Activated CD4-positive, alpha-beta T cell treated with anti-CD3 and anti-CD28 coated beads, Interleukin-10, Interleukin-2, amounts not matched to agents 100 ng/mL and 50 ng/mL, durations not matched to agents 16 hours and 8 hours (primary cell): ENCODE data around the gene PCDHGA1.
"Not testable (repeated sequence)": the region's sequence is repeated elsewhere in the genome, so short reads cannot be mapped to it uniquely, and the experiment has no call there.

ENCODE experiments used
- DNase-seq: peaks from one replicate; pipeline ENCODE4 v3.0.0-alpha.2; 2020

The PCDHGA1 gene

DNA sequence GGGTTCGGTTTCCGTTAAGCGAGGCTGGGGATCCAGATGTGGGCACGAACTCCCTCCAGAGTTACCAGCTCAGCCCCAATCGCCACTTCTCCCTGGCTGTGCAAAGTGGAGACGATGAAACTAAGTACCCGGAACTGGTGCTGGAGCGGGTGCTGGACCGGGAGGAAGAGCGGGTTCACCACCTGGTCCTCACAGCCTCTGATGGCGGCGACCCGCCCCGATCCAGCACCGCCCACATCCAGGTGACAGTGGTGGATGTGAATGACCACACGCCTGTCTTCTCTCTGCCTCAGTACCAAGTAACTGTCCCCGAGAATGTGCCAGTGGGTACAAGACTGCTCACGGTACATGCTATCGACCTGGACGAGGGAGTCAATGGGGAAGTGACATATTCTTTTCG is 53.0 kb downstream of the PCDHGA1 start:
- DNase-seq, result no peak

DNA sequence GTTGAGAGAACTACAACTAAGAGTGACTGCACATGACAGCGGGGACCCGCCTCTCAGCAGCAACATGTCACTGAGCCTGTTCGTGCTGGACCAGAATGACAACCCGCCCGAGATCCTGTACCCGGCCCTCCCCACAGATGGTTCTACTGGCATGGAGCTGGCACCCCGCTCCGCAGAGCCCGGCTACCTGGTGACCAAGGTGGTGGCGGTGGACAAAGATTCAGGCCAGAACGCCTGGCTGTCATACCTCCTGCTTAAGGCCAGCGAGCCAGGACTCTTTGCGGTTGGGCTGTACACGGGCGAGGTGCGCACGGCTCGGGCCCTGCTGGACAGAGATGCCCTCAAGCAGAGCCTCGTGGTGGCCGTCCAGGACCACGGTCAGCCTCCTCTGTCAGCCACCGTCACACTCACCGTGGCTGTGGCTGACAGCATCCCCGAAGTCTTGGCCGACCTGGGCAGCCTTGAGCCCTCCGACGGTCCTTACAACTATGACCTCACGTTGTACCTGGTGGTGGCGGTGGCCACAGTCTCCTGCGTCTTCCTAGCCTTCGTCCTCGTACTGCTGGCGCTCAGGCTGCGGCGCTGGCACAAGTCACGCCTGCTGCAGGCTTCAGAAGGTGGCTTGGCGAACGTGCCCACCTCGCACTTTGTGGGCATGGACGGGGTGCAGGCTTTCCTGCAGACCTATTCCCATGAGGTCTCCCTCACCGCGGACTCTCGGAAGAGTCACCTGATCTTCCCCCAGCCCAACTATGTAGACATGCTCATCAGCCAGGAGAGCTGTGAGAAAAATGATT is 54.4 kb downstream of the PCDHGA1 start:
- DNase-seq, result no peak

DNA sequence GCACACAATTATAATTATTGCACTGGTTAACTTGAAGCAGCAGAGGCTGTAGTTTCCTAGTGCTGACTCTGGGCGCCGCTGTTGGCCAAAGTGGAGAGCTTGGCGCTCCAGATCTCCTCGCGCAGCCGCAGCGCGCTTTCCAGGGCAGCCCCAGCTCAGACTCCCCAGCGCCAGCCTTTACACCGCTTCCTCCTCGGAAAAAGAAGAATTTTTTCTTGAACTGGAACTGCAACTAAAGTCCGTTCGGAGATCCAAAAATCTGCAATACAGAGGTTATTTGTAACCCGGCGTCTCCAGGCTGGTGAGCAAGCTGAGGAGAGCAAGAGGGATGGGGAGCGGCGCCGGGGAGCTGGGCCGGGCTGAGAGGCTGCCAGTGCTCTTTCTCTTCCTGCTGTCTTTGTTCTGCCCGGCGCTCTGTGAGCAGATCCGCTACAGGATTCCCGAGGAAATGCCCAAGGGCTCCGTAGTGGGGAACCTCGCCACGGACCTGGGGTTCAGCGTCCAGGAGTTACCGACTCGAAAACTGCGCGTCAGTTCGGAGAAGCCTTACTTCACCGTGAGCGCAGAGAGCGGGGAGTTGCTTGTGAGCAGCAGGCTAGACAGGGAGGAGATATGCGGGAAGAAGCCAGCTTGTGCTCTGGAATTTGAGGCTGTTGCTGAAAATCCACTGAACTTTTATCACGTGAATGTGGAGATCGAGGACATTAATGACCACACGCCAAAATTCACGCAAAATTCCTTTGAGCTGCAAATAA is 57.4 kb downstream of the PCDHGA1 start, which contains the start of gene PCDHGB4:
Gene PCDHGB4 (plus strand): TSS at position 142 of the 755 bp plus-strand sequence. CDS start 187 bp downstream, at position 329.
- DNase-seq, result peak; percentile 40

DNA sequence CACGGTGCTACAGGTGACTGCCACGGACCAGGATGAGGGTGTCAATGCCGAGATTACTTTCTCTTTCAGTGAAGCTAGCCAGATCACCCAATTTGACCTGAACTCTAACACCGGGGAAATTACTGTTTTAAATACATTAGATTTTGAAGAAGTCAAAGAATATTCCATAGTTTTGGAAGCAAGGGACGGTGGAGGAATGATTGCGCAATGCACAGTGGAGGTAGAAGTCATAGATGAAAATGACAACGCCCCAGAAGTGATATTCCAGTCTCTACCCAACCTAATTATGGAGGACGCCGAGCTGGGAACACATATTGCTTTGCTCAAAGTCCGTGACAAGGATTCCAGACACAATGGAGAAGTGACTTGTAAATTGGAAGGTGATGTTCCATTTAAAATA is 58.3 kb downstream of the PCDHGA1 start:
- DNase-seq, result no peak

DNA sequence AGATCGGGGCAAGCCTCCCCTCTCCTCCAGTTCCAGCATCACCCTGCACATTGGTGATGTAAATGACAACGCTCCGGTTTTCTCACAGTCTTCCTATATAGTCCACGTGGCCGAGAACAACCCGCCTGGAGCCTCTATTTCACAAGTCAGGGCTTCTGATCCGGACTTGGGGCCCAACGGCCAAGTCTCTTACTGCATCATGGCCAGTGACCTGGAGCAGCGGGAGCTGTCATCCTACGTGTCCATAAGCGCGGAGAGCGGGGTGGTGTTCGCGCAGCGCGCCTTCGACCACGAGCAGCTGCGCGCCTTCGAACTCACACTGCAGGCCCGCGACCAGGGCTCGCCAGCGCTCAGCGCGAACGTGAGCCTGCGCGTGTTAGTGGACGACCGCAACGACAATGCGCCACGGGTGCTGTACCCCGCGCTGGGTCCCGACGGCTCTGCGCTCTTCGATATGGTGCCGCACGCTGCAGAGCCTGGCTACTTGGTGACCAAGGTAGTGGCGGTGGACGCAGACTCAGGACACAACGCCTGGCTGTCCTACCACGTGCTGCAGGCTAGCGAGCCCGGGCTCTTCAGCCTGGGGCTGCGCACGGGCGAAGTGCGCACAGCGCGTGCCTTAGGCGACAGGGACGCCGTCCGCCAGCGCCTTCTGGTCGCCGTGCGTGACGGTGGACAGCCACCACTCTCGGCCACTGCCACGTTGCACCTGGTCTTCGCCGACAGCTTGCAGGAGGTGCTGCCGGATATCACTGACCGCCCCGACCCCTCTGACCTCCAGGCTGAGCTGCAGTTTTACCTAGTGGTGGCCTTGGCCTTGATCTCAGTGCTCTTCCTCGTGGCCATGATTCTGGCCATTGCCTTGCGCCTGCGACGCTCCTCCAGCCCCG is 59.1 kb downstream of the PCDHGA1 start:
- no peak for DNase-seq

DNA sequence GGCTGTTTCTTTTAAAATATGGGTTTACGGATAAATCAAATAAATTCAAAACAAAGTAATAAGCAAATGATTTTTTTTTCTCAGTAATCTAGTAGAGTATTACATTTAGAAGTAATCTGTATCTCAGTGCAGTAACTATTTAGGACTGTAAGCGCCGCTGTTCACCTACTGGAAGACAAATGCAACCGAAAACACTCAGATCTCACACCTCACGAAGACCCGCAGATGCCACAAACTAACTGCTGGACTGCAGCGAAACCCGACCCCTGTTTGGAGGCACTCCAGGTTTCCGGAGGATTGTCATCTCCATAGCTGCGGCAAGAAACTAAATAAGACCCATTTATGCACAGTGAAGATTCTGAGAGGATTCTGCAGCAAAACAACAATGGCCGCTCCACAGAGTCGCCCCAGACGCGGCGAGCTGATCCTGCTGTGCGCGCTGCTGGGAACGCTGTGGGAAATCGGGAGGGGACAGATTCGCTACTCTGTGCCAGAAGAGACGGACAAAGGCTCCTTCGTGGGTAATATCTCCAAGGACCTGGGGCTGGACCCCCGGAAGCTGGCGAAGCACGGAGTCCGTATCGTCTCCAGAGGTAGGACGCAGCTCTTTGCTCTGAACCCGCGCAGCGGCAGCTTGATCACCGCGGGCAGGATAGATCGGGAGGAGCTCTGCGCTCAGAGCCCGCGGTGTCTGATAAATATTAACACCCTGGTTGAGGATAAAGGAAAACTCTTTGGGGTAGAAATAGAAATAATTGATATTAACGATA is 62.3 kb downstream of the PCDHGA1 start, which contains the start of gene PCDHGA8:
Gene PCDHGA8 (plus strand): TSS at position 205 of the 770 bp plus-strand sequence. CDS start 181 bp downstream, at position 386.
- DNase-seq, result no peak

DNA sequence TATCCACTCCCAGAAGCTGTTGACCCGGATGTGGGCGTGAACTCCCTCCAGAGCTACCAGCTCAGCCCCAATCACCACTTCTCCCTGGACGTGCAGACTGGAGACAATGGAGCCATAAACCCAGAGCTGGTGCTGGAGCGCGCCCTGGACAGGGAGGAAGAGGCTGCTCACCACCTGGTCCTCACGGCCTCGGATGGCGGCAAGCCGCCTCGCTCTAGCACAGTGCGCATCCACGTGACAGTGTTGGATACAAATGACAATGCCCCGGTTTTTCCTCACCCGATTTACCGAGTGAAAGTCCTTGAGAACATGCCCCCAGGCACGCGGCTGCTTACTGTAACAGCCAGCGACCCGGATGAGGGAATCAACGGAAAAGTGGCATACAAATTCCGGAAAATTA is 63.0 kb downstream of the PCDHGA1 start:
- no peak for DNase-seq

DNA sequence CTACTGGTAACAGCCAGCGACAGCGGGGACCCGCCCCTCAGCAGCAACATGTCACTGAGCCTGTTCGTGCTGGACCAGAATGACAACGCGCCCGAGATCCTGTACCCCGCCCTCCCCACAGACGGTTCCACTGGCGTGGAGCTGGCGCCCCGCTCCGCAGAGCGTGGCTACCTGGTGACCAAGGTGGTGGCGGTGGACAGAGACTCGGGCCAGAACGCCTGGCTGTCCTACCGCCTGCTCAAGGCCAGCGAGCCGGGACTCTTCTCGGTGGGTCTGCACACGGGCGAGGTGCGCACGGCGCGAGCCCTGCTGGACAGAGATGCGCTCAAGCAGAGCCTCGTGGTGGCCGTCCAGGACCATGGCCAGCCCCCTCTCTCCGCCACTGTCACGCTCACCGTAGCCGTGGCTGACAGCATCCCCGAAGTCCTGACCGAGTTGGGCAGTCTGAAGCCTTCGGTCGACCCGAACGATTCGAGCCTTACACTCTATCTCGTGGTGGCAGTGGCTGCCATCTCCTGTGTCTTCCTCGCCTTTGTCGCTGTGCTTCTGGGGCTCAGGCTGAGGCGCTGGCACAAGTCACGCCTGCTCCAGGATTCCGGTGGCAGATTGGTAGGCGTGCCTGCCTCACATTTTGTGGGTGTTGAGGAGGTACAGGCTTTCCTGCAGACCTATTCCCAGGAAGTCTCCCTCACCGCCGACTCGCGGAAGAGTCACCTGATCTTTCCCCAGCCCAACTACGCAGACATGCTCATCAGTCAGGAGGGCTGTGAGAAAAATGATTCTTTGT is 64.3 kb downstream of the PCDHGA1 start:
- not testable (repeated sequence) for DNase-seq

DNA sequence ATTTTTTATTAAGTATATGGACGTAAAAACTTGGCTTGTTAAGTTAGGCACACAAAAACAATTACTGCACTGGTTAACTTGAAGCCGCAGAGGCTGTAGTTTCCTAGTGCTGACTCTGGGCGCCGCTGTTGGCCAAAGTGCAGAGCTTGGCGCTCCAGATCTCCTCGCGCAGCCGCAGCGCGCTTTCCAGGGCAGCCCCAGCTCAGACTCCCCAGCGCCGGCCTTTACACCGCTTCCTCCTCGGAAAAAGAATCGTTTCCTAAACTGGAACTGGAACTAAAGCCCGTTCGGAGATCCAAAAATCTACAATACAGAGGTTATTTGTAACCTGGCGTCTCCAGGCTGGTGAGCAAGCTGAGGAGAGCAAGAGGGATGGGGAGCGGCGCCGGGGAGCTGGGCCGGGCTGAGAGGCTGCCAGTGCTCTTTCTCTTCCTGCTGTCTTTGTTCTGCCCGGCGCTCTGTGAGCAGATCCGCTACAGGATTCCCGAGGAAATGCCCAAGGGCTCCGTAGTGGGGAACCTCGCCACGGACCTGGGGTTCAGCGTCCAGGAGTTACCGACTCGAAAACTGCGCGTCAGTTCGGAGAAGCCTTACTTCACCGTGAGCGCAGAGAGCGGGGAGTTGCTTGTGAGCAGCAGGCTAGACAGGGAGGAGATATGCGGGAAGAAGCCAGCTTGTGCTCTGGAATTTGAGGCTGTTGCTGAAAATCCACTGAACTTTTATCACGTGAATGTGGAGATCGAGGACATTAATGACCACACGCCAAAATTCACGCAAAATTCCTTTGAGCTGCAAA is 67.6 kb downstream of the PCDHGA1 start, which contains the start of gene PCDHGB5:
Gene PCDHGB5 (plus strand): TSS at position 192 of the 796 bp plus-strand sequence. CDS start 181 bp downstream, at position 373.
- peak; percentile 52 for DNase-seq

DNA sequence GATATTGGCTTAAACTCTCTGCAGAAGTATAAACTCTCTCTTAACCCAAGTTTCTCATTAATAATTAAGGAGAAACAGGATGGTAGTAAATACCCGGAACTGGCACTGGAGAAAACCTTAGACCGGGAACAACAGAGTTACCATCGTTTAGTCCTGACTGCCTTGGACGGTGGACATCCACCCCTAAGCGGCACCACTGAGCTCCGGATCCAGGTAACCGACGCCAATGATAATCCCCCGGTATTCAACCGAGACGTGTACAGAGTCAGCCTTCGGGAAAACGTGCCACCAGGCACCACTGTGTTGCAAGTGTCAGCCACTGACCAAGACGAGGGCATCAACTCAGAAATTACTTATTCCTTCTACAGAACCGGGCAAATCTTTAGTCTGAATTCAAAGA is 68.3 kb downstream of the PCDHGA1 start:
- no peak for DNase-seq

DNA sequence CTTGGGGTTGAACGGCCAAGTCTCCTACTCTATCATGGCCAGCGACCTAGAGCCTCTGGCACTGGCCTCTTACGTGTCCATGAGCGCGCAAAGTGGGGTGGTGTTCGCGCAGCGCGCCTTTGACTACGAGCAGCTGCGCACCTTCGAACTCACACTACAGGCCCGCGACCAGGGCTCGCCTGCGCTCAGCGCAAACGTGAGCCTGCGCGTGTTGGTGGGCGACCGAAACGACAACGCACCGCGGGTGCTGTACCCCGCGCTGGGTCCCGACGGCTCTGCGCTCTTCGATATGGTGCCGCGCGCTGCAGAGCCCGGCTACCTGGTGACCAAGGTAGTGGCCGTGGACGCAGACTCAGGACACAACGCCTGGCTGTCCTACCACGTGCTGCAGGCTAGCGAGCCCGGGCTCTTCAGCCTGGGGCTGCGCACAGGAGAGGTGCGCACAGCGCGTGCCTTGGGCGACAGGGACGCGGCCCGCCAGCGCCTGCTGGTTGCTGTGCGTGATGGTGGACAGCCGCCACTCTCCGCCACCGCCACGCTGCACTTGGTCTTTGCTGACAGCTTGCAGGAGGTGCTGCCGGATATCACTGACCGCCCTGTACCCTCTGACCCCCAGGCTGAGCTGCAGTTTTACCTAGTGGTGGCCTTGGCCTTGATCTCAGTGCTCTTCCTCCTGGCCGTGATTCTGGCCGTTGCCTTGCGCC is 69.4 kb downstream of the PCDHGA1 start:
- no peak for DNase-seq

DNA sequence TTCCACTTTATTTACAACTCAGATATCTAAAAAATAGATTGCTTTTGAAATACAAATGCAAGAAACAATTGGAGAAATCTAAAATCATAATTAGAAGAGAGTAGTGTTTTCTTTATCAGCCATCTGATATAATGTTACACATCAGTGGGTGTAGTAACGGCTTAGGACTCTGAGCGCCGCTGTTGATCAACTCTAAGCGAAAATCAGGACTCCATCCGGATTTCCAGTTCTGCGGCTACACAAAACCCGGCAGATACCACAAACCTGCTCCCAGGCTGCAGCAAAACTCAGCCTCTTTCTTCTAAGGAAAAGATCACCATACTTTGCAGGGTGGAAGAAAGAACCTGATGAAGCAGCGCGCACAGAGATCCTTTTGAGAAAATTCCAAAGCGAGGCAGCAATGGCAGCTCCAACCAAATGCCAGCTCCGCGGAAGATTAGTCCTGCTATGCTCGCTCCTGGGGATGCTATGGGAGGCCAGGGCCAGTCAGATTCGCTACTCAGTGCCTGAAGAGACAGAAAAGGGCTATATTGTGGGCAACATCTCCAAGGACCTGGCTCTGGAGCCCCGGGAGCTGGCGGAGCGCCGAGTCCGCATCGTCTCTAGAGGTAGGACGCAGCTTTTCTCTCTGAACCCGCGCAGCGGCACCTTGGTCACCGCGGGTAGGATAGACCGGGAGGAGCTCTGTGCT is 72.4 kb downstream of the PCDHGA1 start, which contains the start of gene PCDHGA9:
Gene PCDHGA9 (plus strand): TSS at position 226 of the 691 bp plus-strand sequence. CDS start 175 bp downstream, at position 401.
- no peak for DNase-seq

DNA sequence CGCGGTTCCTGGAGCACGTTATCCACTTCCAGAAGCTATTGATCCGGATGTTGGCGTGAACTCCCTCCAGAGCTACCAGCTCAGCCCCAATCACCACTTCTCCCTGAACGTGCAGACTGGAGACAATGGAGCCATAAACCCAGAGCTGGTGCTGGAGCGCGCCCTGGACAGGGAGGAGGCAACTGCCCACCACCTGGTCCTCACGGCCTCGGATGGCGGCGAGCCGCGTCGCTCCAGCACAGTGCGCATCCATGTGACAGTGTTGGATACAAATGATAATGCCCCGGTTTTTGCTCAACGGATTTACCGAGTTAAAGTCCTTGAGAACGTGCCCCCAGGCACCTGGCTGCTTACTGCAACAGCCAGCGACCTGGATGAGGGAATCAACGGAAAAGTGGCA is 73.1 kb downstream of the PCDHGA1 start:
- DNase-seq, result no peak

DNA sequence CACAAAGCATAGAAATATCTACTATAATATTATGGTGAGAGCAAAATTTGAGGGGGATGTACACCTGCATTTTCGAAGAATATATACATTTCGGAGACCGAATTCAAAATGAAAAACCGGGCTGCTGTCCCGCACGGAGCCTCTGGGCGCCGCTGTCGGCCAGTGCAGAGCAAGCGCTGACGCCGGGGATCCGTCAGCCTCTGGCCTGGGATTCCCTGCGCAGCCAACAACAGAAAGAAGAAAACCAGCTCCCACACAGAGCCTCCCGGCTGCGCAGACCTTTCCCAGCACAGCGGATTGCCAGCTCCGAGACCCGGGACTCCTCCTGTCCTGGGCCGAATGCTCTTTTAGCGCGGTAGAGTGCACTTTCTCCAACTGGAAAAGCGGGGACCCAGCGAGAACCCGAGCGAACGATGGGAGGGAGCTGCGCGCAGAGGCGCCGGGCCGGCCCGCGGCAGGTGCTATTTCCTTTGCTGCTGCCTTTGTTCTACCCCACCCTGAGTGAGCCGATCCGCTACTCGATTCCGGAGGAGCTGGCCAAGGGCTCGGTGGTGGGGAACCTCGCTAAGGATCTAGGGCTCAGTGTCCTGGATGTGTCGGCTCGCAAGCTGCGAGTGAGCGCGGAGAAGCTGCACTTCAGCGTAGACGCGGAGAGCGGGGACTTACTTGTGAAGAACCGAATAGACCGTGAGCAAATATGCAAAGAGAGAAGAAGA is 77.6 kb downstream of the PCDHGA1 start, which contains the start of gene PCDHGB6:
Gene PCDHGB6 (plus strand): TSS at position 232 of the 716 bp plus-strand sequence. CDS start 182 bp downstream, at position 414.
- peak; percentile 36 for DNase-seq

DNA sequence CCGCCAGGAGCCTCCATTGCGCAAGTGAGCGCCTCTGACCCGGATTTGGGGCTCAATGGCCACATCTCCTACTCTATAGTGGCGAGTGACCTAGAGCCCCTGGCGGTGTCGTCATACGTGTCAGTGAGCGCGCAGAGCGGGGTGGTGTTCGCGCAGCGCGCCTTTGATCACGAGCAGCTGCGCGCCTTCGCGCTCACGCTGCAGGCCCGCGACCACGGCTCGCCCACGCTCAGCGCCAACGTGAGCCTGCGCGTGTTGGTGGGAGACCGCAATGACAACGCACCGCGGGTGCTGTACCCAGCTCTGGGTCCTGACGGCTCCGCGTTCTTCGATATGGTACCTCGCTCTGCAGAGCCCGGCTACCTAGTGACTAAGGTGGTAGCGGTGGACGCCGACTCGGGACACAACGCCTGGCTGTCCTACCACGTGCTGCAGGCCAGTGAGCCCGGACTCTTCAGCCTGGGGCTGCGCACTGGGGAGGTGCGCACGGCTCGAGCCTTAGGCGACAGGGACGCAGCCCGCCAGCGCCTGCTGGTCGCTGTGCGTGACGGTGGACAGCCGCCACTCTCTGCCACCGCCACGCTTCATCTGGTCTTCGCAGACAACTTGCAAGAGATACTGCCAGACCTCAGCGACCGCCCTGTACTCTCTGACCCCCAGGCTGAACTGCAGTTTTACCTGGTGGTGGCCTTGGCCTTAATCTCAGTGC is 79.4 kb downstream of the PCDHGA1 start:
- no peak for DNase-seq

DNA sequence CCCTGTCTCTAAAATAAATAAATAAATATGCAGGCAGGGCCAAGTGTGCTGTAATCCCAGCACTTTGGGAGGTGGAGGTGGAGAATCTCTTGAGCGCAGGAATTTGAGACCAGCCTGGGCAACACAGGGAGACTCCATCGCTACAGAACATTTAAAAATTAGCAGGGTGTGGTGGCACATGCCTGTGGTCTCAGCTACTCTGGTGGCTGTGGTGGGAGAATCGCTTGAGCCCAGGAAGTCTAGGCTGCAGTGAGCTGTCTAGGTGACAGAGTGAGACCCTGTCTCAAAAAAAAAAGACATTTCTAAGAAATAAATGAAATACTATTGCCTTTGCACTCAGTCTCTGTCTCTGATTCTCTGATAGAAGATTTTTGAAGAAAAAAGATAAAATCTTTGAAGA is 81.3 kb downstream of the PCDHGA1 start:
- DNase-seq, result no peak

DNA sequence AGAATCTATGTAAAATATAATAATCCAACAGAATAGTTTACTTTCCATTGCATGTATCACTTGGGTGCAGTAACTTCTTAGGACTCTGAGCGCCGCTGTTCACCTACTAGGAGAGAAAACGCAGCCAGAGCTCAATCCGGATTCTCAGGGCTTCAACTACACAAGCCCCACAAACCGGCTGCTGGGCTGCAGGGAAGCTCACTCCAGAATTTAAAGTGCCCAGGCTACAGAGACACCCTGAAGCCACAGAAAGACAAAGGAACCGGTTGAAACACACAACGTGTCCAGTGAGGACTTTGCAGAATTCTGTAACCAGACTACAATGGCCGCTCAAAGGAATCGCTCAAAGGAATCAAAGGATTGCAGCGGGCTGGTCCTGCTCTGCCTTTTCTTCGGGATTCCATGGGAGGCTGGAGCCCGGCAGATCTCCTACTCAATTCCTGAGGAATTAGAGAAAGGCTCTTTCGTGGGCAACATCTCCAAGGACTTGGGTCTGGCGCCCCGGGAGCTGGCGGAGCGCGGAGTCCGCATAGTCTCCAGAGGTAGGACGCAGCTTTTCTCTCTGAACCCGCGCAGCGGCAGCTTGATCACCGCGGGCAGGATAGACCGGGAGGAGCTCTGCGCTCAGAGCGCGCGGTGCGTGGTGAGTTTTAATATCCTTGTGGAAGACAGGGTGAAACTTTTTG is 82.7 kb downstream of the PCDHGA1 start, which contains the start of gene PCDHGA10:
Gene PCDHGA10 (plus strand): TSS at position 134 of the 686 bp plus-strand sequence. CDS start 189 bp downstream, at position 323.
- DNase-seq, result peak; percentile 61
